GM12864 (cell line): Measurements from ENCODE around the gene COPS6.

Experiments
- DNase-seq: peaks from one replicate; pipeline ENCODE4 v3.0.0-alpha.2; 2011; ENCODE audit warnings: low read depth
- H3K4me3 ChIP-seq: 2 replicates; pipeline ENCODE4 v1.5.1; 2011; ENCODE audit warnings: mild to moderate bottlenecking, low read depth, low read length, control low read depth
- TF ChIP-seq, protein P1 (sequence below): IDR thresholded peaks from 2 replicates; pipeline ENCODE4 v1.5.1; 2011; ENCODE audit warnings: low read depth, mild to moderate bottlenecking, moderate library complexity, low read length, control low read depth, inconsistent platforms; ENCODE audit errors: missing control alignments

Gene COPS6

DNA sequence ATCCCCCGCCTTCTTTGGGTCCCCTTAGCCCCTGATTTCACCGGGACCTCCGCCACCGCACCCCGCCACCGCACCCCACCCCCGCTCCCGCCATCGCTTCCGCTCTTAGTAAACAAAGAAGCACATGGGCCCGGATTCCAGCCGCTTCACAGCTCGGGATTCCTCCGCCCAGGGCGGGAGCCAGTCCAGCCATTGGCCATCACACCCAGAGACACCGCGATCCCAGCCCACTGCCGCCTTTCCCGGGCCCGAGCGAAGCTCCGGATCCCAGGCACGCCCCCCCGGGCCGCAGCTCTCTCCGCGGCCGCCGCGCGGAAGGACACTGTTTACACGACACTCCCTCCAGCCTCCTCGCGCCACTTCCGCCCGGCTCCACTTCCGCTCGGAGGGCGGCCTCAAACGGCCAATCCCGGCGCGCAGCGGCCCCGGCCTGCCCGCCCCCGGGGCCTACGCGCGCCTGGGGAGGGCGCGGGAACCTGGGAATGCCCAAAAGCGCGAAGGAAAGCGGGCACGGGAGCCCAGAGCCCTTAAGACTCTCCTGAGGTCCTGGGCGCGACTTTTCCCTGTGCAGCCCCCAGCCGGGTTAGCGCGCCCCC lies 11.7 kb downstream of the COPS6 start:
- peak overlapping the region; percentile 93 for H3K4me3 ChIP-seq
- DNase-seq, result peak; percentile 80
- TF ChIP-seq, protein P1, sequence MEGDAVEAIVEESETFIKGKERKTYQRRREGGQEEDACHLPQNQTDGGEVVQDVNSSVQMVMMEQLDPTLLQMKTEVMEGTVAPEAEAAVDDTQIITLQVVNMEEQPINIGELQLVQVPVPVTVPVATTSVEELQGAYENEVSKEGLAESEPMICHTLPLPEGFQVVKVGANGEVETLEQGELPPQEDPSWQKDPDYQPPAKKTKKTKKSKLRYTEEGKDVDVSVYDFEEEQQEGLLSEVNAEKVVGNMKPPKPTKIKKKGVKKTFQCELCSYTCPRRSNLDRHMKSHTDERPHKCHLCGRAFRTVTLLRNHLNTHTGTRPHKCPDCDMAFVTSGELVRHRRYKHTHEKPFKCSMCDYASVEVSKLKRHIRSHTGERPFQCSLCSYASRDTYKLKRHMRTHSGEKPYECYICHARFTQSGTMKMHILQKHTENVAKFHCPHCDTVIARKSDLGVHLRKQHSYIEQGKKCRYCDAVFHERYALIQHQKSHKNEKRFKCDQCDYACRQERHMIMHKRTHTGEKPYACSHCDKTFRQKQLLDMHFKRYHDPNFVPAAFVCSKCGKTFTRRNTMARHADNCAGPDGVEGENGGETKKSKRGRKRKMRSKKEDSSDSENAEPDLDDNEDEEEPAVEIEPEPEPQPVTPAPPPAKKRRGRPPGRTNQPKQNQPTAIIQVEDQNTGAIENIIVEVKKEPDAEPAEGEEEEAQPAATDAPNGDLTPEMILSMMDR, result no peak

DNA sequence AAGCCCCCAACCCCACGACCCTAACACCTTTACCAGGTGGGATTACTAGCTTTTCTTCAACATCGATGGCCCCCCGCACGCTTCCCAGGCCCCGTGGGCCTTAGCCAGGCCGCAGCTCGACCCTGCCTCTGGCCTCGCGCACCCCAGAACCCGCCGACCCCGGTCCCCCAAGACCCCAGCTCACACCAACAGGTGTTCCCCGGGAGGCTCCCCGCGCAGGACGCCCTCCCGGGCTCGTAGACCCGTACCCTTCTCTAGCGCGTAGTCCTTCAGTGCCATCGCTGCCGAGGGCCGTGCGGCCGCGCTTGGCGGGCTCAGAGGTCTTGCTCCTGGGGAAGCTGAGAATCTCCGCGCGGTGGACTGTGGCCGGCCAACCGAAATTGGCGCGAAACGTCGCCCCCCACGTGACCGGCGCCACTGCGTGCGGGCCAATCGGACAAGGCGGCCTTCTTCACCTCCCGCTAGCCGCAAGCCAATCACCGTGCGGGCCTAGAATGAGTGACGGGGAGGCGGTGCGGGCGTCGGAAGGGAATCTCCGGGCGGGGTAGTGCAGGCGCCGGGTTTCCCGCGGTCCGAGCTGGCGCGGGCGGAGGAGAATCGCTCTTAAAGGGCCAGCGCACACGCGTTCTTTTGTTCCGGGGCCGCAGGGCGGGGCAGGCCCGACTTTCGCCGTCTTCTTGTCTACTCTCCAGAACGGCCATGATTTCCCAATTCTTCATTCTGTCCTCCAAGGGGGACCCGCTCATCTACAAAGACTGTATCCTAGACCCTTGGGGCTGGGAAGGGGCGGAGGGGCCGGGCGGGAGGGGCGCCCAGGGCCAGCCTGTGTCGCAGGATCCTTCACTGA lies 12.5 kb downstream of the COPS6 start, which contains the start of the genes AP4M1 and MCM7:
TSS of gene AP4M1 (plus strand) at position 628 of the 847 bp plus-strand sequence. CDS start at position 700, 72 bp downstream.
TSS of gene MCM7 (minus strand) at position 382 of the 847 bp plus-strand sequence. CDS start at position 279, 103 bp downstream.
- peak within 1 kb of the TSS; percentile 93 for H3K4me3 ChIP-seq
- TF ChIP-seq, protein P1, result no peak
- DNase-seq, result peak; percentile 95

DNA sequence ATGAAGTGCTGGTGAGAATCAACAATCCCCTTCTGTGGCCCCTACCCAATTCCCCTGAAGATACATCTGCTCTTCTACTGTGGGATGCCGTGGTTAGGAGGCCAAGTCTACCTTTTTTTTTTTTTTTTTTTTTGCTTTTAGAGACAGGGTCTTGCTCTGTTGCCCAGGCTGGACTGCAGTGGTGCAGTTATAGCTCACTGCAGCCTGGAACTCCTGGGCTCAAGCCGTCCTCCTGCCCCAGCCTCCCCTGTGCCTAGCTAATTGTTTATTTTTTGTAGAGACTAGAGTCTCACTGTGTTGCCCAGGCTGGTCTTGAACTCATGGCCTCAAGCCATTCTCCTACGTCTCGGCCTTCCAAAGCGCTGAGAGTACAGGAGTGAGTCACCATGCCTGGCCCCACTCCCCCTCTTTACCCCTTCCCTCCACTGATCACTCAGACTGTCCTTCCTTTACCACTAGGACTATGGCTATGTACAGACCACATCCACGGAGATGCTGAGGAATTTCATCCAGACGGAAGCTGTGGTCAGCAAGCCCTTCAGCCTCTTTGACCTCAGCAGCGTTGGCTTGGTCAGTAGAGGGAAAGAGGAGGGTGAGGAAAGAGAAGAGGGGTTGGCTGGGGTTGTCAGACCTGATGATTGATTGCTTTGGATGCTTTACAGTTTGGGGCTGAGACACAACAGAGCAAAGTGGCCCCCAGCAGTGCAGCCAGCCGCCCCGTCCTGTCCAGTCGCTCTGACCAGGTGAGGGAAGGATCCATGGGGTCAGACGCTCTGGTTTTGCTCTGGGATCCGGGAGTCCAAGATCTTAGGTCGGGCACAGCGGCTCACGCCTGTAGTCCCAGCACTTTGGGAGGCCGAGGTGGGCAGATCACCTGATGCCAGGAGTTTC lies 14.4 kb downstream of the COPS6 start:
- TF ChIP-seq, protein P1, result no peak
- no peak overlapping the region for H3K4me3 ChIP-seq
- no peak for DNase-seq

DNA sequence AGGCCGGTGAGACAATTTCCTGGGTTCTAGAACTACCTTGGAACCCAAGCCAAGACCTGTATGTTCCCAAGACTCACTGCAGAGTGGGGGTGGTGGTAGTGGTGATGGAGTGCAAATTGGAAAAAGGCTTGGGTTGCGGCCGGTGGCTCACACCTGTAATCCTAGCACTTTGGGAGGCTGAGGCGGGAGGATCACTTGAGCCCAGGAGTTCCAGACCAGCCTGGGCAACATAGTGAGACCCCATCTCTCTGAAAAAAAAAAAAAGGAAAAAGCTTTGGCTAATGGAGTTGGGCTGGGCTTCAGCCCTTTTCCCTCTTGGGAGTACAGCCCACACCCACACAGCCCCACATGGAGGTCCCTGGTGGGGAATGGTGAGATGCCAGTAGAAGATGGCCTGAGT lies 16.8 kb downstream of the COPS6 start:
- no peak overlapping the region for H3K4me3 ChIP-seq
- TF ChIP-seq, protein P1, result no peak
- DNase-seq, result no peak

DNA sequence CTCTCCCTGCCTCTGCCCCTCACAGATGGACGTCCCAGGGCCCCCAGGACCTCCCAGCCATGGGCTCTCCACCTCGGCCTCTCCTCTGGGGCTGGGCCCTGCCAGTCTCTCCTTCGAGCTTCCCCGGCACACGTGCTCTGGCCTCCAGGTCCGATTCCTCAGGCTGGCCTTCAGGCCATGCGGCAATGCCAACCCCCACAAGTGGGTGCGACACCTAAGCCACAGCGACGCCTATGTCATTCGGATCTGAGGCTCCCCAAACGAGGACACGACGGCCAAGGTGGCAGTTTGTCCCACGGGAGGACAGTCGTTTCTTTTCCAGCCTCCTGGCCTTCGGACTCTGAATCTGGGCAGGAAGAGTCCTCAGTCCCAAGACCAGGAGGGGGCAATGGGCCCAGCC lies 17.9 kb downstream of the COPS6 start:
- TF ChIP-seq, protein P1, result no peak
- H3K4me3 ChIP-seq, result no peak overlapping the region
- no peak for DNase-seq

DNA sequence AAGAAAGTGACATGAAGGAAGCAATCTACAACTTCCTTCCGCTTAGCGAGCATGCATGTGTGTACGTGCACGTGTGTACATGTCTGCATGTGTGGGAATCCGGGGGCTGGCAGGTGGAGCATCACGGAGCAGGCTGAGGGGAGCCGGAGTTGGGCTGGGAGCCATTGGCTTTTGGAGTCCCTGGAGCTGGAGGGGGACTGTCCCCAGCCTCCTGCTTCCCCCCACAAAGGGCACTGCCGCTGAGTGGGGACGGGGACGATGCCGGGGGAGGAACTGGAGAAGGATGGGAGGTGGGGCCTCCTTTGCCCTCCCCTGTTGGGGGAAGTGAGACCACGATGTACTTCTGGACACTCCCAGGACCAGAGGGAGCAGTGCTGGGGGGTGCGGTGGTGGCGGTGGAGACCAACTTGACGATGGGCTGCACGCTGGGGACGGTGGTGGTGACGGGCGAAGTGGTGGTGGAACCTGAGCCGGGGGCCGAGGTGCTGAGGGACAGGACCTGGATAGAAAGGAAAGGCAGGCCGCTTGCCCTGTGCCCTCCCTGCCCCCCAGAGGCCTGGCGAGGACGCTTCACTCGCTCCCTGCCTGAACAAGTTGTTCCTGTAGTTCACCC lies 18.5 kb downstream of the COPS6 start:
- DNase-seq, result no peak
- H3K4me3 ChIP-seq, result no peak overlapping the region
- TF ChIP-seq, protein P1, result no peak
